Measurements from ENCODE around the gene CRTAC1. TPM values are rescaled to one million over a fixed set of nuclear protein-coding genes. Genes with fewer than 3 reads are reported as not detected.

Gene CRTAC1
- total RNA-seq, 1 donor from 2014 or later: 11.9 TPM

- no peak for DNase-seq (ENCODE audit: low spot score)
Measured at GRCh38 chr10:97898429-97898828, 132.0 kb downstream of the CRTAC1 start.

- DNase-seq (ENCODE audit: low spot score): no peak
Measured at GRCh38 chr10:97896756-97897358, 133.6 kb downstream of the CRTAC1 start.

- no peak for DNase-seq (ENCODE audit: low spot score)
Measured at GRCh38 chr10:97895915-97896314, 134.5 kb downstream of the CRTAC1 start.

- no peak for DNase-seq (ENCODE audit: low spot score)
Measured at GRCh38 chr10:97895084-97895483, 135.3 kb downstream of the CRTAC1 start.

GRCh38 chr10:97894092-97894491, 136.3 kb downstream of the CRTAC1 start:
- no peak for DNase-seq (ENCODE audit: low spot score)

- DNase-seq (ENCODE audit: low spot score): no peak
Measured at GRCh38 chr10:97892939-97893338, 137.5 kb downstream of the CRTAC1 start.

- DNase-seq (ENCODE audit: low spot score): no peak
Measured at GRCh38 chr10:97892506-97892905, 137.9 kb downstream of the CRTAC1 start.

- DNase-seq (ENCODE audit: low spot score): no peak
Measured at GRCh38 chr10:97891497-97892167, 138.8 kb downstream of the CRTAC1 start.

GRCh38 chr10:97889461-97890265, 140.8 kb downstream of the CRTAC1 start:
- no peak for DNase-seq (ENCODE audit: low spot score)

GRCh38 chr10:97888641-97889262, 141.7 kb downstream of the CRTAC1 start:
- DNase-seq (ENCODE audit: low spot score): no peak

- DNase-seq (ENCODE audit: low spot score): no peak
Measured at GRCh38 chr10:97888134-97888533, 142.3 kb downstream of the CRTAC1 start.

- no peak for DNase-seq (ENCODE audit: low spot score)
Measured at GRCh38 chr10:97887399-97887798, 143.0 kb downstream of the CRTAC1 start.

GRCh38 chr10:97886286-97886685, 144.1 kb downstream of the CRTAC1 start:
- no peak for DNase-seq (ENCODE audit: low spot score)

GRCh38 chr10:97883092-97883485, 147.3 kb downstream of the CRTAC1 start:
- no peak for DNase-seq (ENCODE audit: low spot score)

GRCh38 chr10:97882142-97883091, 148.0 kb downstream of the CRTAC1 start:
- DNase-seq (ENCODE audit: low spot score): no peak

GRCh38 chr10:97880109-97880508, 150.3 kb downstream of the CRTAC1 start:
- no peak for DNase-seq (ENCODE audit: low spot score)

GRCh38 chr10:97879241-97879640, 151.2 kb downstream of the CRTAC1 start:
- DNase-seq (ENCODE audit: low spot score): no peak

GRCh38 chr10:97876402-97876801, 154.0 kb downstream of the CRTAC1 start:
- DNase-seq (ENCODE audit: low spot score): no peak

- no peak for DNase-seq (ENCODE audit: low spot score)
Measured at GRCh38 chr10:97875391-97875790, 155.0 kb downstream of the CRTAC1 start.

- DNase-seq (ENCODE audit: low spot score): no peak
Measured at GRCh38 chr10:97874332-97874731, 156.1 kb downstream of the CRTAC1 start.

- no peak for DNase-seq (ENCODE audit: low spot score)
Measured at GRCh38 chr10:97873569-97873968, 156.9 kb downstream of the CRTAC1 start.

All from ureter (tissue), 1 donor.